NT2/D1 (cell line): ENCODE measurements around the gene ITGA5.

Experiments
- SUZ12 ChIP-seq: IDR thresholded peaks from 2 replicates; pipeline ENCODE4 v1.6.1; 2011; ENCODE audit not compliant: insufficient read length, insufficient read depth; ENCODE audit errors: extremely low read depth
- ZNF274 ChIP-seq: IDR thresholded peaks from 2 replicates; pipeline ENCODE4 v1.6.1; 2011; ENCODE audit warnings: mild to moderate bottlenecking, low read depth, low read length

DNA sequence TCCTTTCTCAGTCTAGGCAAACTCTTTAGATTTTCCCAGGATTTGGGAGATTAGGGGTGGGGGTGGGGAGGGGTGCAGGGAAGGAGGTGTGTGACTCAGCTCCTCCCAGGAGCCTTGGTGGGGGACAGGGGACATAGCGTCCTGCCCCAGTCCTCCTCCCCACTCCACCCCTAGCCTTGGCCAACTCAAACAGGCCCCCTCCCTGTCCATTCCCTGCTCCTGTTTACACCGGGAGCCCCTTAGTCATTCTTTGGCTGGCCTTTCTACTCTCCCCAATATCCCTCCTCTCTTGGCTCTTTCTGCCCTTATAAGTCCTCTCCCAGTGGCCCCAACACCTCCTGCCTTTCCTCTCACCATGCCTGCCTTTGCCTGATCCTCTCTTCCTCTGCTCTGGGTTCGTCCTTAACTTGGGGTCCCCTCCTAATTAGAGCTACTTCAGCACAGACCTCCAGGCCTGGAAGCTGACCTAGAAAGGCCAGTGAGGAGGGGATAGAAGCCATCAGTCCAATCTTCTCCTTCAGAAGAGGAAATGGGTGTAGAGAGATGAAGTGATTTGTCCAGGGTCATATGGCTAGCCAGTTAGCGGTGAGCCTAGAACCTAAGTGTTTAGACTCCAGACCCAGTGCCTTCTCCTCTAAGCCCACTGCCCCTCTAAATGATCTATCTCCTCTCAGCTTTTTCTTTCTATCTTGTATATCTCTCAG, 2.3 kb upstream of the ITGA5 start:
- TF ChIP-seq ZNF274 (no peak), SUZ12 (no peak)
